ENCODE data around the gene RPS6KA2.

RPS6KA2 gene

GRCh38 chr6:166509193-166509592, 117.9 kb downstream of the RPS6KA2 start:
- Histone ChIP-seq H3K36me3 (ENCODE audit: insufficient read depth, low read length) (no peaks in the 10 kb centered on the region), H3K27ac (no peak overlapping the region), H3K9me3 (ENCODE audit: low read depth, low read length) (no peaks in the 10 kb centered on the region), H3K9ac (ENCODE audit: insufficient read length) (no peak overlapping the region), H3K4me3 (no peak overlapping the region)
- TF ChIP-seq EZH2 (IDR thresholded peaks at IDR 0.05): no peak
- no peak for TF ChIP-seq FOXP2 (optimal IDR thresholded peaks at IDR 0.05; ENCODE audit: control extremely low read depth, extremely low read length, insufficient read depth)
- no peak for DNase-seq (ENCODE audit: low read depth, low spot score)

DNA sequence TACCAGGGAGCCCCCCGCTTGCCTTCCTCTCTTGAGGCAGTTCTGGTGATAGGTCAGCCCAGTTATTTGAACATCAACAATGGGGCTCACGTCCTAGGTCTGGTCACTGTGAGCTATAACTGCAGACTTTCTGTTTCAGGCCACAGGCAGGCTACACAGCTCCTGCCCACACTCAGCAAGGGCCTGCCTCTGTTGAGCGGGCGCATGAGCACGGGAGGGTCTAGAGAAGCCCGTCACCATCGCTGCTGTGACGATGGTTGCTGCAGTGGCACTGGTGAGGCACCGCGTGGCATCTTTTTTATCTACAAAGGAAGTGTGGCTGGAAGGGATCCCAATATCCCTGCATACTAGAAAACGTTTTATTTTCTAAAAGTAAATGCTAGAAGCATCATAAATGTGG, 118.3 kb downstream of the RPS6KA2 start:
- Histone ChIP-seq H3K9ac (ENCODE audit: insufficient read length) (no peak overlapping the region), H3K4me3 (no peak overlapping the region), H3K9me3 (ENCODE audit: low read depth, low read length) (no peaks in the 10 kb centered on the region), H3K36me3 (ENCODE audit: insufficient read depth, low read length) (no peaks in the 10 kb centered on the region), H3K27ac (no peak overlapping the region)
- no peak for TF ChIP-seq FOXP2 (optimal IDR thresholded peaks at IDR 0.05; ENCODE audit: control extremely low read depth, extremely low read length, insufficient read depth)
- TF ChIP-seq POLR2AphosphoS5 (IDR thresholded peaks at IDR 0.05; ENCODE audit: borderline replicate concordance, low read depth, low read length): no peak
- no peak for TF ChIP-seq EZH2 (IDR thresholded peaks at IDR 0.05)
- no peak for DNase-seq (ENCODE audit: low read depth, low spot score)

GRCh38 chr6:166507809-166508564, 119.1 kb downstream of the RPS6KA2 start:
- no peak for DNase-seq (ENCODE audit: low read depth, low spot score)
- TF ChIP-seq EZH2 (IDR thresholded peaks at IDR 0.05) (no peak), POLR2AphosphoS5 (IDR thresholded peaks at IDR 0.05; ENCODE audit: borderline replicate concordance, low read depth, low read length) (no peak), FOXP2 (optimal IDR thresholded peaks at IDR 0.05; ENCODE audit: control extremely low read depth, extremely low read length, insufficient read depth) (no peak)
- H3K36me3 ChIP-seq (ENCODE audit: insufficient read depth, low read length): no peaks in the 10 kb centered on the region
- H3K4me3 ChIP-seq: no peak overlapping the region
- no peak overlapping the region for H3K9ac ChIP-seq (ENCODE audit: insufficient read length)
- H3K27ac ChIP-seq: no peak overlapping the region
- no peaks in the 10 kb centered on the region for H3K9me3 ChIP-seq (ENCODE audit: low read depth, low read length)

GRCh38 chr6:166507380-166507779, 119.7 kb downstream of the RPS6KA2 start:
- Histone ChIP-seq H3K9me3 (ENCODE audit: low read depth, low read length) (no peaks in the 10 kb centered on the region), H3K4me3 (no peak overlapping the region), H3K36me3 (ENCODE audit: insufficient read depth, low read length) (no peaks in the 10 kb centered on the region), H3K27ac (no peak overlapping the region), H3K9ac (ENCODE audit: insufficient read length) (no peak overlapping the region)
- no peak for TF ChIP-seq POLR2AphosphoS5 (IDR thresholded peaks at IDR 0.05; ENCODE audit: borderline replicate concordance, low read depth, low read length)
- TF ChIP-seq FOXP2 (optimal IDR thresholded peaks at IDR 0.05; ENCODE audit: control extremely low read depth, extremely low read length, insufficient read depth): no peak
- TF ChIP-seq EZH2 (IDR thresholded peaks at IDR 0.05): no peak
- DNase-seq (ENCODE audit: low read depth, low spot score): no peak

GRCh38 chr6:166505133-166505905, 121.7 kb downstream of the RPS6KA2 start:
- DNase-seq (ENCODE audit: low read depth, low spot score): no peak
- Histone ChIP-seq H3K4me3 (no peak overlapping the region), H3K9me3 (ENCODE audit: low read depth, low read length) (no peaks in the 10 kb centered on the region), H3K36me3 (ENCODE audit: insufficient read depth, low read length) (no peaks in the 10 kb centered on the region), H3K9ac (ENCODE audit: insufficient read length) (no peak overlapping the region), H3K27ac (no peak overlapping the region)
- TF ChIP-seq POLR2AphosphoS5 (IDR thresholded peaks at IDR 0.05; ENCODE audit: borderline replicate concordance, low read depth, low read length) (no peak), FOXP2 (optimal IDR thresholded peaks at IDR 0.05; ENCODE audit: control extremely low read depth, extremely low read length, insufficient read depth) (no peak), EZH2 (IDR thresholded peaks at IDR 0.05) (no peak)

DNA sequence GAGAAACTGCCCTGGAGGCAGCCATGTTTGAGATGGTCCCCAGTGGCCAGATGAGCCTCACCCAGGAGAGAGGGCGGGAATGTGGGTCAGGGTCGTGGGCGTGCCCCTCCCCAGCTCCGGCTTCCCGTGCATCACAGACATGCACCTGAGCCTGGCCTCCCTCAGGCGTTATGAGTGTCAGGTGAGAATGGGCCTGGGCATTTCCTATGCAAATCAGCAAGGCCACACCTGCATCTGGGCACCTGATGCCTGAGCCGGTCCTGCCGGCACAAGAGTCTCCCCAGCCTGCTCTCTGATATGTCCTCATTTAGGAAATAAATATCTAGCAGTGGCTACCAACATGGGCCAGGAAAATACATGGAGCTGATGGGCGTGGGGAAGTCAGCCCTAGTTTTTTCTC, 123.0 kb downstream of the RPS6KA2 start:
- no peak for TF ChIP-seq FOXP2 (optimal IDR thresholded peaks at IDR 0.05; ENCODE audit: control extremely low read depth, extremely low read length, insufficient read depth)
- H3K9ac ChIP-seq (ENCODE audit: insufficient read length): no peak overlapping the region
- H3K4me3 ChIP-seq: no peak overlapping the region
- DNase-seq (ENCODE audit: low read depth, low spot score): no peak
- H3K9me3 ChIP-seq (ENCODE audit: low read depth, low read length): no peaks in the 10 kb centered on the region
- no peaks in the 10 kb centered on the region for H3K36me3 ChIP-seq (ENCODE audit: insufficient read depth, low read length)
- H3K27ac ChIP-seq: no peak overlapping the region

DNA sequence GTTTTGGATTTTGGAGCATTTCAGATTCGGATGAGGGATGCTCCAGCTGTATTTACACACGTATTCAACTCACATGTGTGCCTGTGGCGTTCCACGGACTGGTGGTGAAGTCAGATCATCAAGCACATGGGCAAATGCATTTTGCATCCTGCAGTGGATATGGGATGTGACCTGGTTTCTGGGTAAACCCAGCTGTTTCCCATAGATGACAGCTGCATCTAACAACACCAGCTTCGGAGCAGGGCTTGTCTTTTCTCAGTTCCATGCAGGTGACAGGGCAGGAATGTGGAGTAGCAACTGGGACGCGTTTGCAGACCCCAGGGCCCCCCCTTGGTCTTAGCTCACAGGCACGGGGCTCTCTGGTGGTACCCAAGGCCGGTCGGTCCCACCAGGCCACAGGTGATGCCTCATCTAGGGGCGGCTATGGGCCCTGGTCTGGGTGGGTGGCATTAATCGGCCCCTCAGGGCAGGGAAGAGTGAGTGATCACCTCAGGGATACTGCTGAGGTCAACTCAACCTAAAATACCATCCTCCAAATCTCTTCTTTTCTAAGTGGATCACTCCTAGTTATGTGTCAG, 123.8 kb downstream of the RPS6KA2 start:
- H3K27ac ChIP-seq: no peak overlapping the region
- no peak for DNase-seq (ENCODE audit: low read depth, low spot score)
- no peak for TF ChIP-seq EZH2 (IDR thresholded peaks at IDR 0.05)
- no peak for TF ChIP-seq FOXP2 (optimal IDR thresholded peaks at IDR 0.05; ENCODE audit: control extremely low read depth, extremely low read length, insufficient read depth)
- TF ChIP-seq POLR2AphosphoS5 (IDR thresholded peaks at IDR 0.05; ENCODE audit: borderline replicate concordance, low read depth, low read length): no peak
- H3K4me3 ChIP-seq: no peak overlapping the region
- no peak overlapping the region for H3K9ac ChIP-seq (ENCODE audit: insufficient read length)
- H3K36me3 ChIP-seq (ENCODE audit: insufficient read depth, low read length): no peaks in the 10 kb centered on the region
- H3K9me3 ChIP-seq (ENCODE audit: low read depth, low read length): no peaks in the 10 kb centered on the region

- no peak for DNase-seq (ENCODE audit: low read depth, low spot score)
- no peak for TF ChIP-seq FOXP2 (optimal IDR thresholded peaks at IDR 0.05; ENCODE audit: control extremely low read depth, extremely low read length, insufficient read depth)
- no peak for TF ChIP-seq EZH2 (IDR thresholded peaks at IDR 0.05)
- TF ChIP-seq POLR2AphosphoS5 (IDR thresholded peaks at IDR 0.05; ENCODE audit: borderline replicate concordance, low read depth, low read length): no peak
- Histone ChIP-seq H3K4me3 (no peak overlapping the region), H3K9me3 (ENCODE audit: low read depth, low read length) (no peaks in the 10 kb centered on the region), H3K27ac (no peak overlapping the region), H3K36me3 (ENCODE audit: insufficient read depth, low read length) (no peaks in the 10 kb centered on the region), H3K9ac (ENCODE audit: insufficient read length) (no peak overlapping the region)
Observed at GRCh38 chr6:166502453-166502852, 124.6 kb downstream of the RPS6KA2 start.

Measured in SK-N-MC (cell line).